NCI-H1694 (cell line): Measurements from ENCODE around the gene ARPC2.

Source experiments
- DNase-seq: peaks from one replicate; lab custom pipeline; 2025; lab: John Stamatoyannopoulos, UW

Gene ARPC2

DNA sequence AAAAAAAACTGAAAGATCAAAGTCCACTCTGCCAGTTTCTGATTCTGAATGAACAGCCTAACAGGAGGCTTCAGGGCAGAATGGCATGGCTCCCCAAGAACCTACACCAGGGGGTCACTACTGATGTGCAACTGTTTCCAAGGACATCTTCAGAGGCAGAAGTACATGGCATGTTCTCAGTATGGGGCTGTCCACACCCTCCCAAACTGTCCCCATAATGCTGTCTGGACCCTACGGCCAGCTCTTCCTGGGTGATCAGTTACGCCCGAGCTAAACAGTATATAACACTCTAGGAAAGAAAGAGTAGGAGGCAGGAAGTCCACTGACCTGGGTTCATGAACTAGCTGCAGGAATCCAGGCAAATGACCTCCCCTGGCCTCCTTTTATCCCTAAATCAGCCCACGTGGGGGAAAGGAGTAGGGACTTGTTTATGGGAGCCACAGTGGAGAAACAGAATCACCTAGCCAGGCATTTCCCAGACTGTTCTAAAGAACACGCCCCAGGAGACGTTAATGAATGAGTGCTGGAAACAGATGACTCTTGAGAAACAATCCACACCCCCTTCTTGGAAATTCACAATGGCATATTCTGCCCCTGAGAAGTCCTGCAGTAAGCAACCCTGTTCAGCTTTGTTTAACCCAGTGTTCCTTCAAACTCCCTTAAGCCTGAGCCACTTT lies 72.8 kb downstream of the ARPC2 start:
- DNase-seq = no peak

DNA sequence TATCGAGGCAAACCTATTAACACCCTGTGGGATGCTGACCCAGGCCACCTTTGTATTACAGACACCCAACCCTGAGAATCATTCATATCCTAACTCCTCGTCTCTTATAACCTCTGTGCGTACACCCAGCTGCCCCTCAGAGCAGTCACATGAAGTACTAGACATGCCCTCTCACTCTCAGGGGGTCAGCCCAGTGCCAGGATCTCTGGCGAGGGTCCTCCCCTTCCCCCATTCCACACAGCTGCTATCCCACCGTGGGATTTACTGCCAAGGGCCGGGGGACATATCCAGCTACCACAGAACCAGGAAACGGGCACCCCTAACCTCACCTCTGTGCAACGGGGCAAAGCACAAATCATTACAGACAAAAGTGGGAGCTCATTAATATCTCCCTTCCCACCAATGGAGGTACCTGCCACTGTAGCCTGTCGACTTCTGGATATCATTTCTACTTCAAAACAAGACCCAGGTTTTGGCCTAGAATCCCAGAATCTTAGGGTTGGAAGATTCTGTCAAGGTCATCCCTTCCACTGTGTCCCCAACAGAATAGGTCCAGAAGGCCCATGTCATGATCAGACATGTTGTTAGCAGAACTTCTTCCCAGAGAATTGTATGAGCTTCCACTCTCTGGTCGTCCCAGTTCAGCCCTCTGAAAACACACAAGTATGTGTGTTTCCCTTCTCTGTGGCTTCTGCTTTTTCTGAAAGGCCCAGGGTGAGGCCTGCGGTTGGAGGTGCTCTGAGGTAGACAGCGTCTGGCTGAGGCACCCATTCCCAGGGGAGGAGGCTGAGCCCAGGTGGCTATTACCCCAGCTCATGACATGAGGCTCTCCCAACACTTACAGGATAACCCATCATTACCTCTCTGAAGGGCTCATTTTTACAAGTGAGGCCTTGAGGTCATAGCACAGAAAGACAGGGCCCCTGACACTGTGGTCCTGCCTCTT lies 73.6 kb downstream of the ARPC2 start:
- no peak for DNase-seq

DNA sequence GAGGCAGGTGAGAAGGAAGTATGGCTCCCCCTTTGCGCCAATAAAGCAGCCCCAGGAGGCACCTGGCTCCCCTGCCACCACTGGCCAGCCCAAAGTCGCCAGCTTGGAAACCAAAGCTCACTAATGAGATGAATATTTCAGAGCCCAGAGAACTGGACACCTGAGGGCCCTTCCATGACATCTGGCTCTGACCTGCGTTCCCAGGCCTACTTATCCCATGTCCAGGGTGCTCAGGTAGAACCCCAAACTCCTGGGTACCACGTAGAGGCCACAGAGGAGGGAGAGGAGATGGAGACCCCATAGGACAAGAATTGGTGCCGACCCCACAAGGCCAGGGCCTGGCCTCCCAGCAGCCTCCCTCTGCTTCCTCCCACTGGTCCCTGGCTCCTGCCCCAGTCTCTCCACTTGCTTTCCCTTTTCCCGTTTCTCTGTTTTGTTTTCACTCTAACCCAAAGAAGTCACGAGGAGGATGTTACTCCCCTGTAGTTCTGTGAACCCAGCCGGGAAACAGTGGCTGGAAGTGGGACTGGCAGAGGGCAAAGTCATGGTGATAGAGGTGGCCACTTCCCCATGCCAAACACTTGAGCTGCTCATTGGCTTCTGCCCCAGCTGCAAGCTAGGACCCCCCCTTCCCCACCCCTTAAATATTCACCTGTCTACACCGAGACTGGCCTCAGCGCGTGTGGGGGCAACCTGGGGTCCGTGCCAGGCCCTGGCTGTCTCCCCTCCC lies 74.5 kb downstream of the ARPC2 start:
- DNase-seq = no peak

DNA sequence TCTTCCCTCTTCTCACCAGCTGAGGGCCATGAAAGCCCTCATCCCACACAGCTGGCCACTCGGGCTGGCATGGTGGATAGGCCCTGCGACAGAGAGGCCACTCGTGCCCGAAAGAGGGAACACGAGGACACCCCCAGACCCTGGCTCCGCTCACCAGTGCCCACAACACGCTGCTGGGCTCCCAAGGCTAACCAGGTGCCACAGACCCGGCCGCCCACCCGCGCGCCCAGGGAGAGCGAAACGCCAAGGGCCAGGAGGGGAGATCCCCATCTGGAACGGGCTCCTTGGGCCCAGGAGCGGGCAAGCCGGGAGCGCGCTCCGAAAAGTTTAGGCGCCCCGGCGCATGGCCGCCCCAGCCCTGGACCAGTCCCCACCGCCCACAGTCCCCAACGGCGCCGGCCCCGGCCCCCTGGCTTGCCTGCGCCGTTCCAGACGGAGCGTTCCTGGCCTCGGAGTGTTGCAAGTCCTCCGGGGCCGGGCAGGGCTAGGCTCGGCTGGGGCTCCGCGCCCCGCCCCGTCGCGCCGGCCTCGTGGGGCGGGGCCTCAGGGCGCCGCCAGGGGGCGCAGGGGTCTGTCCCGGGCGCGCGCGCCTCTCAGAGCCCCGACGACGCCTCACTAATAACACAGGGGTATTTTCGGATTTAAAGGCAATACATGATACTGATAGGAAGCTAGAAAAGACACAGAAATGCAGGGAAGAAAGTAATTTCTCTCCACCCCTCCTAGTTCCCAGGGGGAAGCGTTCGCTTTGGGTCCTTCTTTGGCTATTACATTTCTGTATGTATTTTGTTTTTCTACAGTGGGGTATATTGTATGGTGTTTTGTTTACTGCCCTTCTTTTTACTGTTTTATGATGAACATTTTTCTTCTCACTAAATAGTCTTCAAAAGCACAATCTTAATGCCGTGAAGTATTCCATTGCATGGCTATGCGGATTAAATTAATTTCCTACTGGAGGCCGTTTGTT lies 75.3 kb downstream of the ARPC2 start, which contains the start of gene TMBIM1:
Gene TMBIM1 (minus strand): TSS at position 456 of the 967 bp plus-strand sequence. CDS start 10,362 bp downstream, outside the sequence.
- DNase-seq = no peak

DNA sequence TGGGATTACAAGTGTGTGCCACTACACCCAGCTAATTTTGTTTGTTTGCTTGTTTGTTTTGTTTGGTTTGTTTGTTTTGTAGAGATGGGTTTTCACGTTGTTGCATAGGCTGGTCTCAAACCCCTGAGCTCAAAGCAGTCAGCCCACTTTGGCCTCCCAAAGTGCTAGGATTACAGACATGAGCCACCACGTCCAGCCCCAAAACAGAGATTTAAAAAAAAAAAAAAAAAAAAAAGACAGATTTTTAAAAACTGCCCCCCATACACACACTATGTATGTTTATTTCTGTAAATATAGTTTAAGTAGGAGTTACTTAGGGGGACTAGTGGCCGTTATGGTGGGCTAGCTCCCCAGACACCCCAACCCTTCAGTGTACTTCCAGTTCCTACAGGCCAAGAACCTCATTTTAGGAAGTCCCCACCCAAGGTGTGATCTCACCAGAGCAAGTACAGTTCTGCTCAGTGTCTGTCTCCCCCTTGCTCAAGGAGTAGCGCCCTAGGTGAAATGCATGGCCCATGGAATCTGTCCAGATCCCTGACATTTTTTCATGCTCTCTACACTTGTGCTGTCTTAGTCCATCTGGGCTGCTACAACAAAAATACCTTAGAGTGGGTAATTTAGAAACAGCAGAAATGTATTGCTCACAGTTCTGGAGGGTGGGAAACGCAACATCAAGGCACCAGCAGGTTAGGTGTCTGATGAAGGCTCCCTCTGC lies 76.9 kb downstream of the ARPC2 start:
- DNase-seq = no peak

DNA sequence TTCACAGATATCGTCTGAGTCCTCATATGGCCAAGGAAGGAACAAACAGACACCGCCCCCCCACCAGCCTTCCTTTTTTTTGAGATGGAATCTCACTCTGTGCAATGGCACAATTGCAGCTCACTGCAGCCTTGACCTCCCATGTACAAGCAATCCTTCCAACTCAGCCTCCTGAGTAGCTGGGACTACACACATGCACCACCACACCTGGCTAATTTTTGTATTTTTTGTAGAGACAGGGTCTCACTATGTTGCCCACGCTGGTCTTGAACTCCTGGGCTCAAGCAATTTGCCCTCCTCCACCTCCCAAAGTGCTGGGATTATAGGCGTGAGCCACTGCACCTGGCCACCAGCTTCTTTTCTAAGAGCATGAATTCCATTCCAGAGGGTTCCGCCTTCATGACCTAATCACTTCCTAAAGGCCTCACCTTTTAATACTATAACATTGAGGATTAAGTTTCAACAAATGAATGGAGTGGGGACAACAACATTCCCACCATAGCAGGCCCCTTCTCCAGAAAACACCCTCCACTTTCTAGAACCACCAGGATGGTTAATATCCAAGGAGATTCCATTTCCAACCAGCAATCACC lies 77.5 kb downstream of the ARPC2 start:
- DNase-seq = no peak

DNA sequence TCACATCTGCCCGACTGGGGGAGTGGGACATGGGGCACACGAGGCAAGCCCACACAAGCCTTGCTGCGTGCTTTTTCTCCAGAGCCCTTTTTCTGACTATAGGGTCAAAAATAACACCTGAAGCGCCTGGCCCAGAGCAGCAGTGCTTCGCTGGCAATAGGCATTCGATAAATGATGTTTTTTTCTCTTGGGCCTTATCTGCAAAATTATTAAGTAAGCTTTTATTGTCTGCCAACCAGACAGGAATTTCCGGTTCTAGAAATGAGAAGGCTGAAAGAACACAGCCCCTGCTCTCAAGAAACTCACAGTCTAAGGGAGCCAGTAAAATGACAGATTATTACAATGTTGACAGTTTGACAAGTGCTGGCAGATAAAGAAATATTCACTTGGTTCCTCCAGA lies 78.0 kb downstream of the ARPC2 start:
- DNase-seq = no peak

DNA sequence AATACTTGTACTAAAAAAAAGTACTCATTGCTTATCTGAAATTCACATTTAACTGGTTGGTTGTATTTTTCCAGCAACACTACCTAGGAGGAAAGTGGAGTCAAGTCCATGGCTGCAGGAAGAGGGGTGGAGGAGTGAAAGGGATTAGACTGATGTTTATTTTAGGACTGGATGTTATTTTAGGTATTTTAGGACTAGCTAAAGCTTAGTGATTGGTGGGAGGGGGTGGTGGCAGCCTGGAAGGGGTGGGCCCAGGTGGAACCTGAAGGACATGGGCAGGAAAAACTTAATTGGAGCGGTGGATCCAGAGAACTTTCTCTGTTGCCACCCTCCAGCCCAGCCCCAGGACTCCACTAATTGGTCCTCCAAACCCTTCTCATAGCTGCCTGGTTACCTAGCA lies 79.2 kb downstream of the ARPC2 start:
- DNase-seq = no peak

DNA sequence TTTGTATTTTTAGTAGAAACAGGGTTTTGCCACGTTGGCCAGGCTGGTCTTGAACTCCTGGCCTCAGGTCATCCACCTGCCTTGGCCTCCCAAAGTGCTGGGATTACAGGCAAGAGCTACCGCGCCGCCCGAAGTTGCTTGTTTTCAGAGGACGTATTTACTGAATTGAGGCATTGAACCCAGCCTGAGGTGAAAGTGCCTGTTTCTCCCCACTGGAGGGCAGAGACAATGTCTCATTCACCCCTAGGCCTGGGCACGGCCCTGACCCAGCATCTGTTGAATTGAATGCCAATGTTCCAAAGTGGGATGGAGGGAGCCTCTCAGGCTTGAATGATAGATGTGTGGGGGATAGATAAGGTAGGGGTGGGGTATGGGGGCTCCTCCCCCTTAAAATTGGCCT lies 79.9 kb downstream of the ARPC2 start:
- DNase-seq = no peak

DNA sequence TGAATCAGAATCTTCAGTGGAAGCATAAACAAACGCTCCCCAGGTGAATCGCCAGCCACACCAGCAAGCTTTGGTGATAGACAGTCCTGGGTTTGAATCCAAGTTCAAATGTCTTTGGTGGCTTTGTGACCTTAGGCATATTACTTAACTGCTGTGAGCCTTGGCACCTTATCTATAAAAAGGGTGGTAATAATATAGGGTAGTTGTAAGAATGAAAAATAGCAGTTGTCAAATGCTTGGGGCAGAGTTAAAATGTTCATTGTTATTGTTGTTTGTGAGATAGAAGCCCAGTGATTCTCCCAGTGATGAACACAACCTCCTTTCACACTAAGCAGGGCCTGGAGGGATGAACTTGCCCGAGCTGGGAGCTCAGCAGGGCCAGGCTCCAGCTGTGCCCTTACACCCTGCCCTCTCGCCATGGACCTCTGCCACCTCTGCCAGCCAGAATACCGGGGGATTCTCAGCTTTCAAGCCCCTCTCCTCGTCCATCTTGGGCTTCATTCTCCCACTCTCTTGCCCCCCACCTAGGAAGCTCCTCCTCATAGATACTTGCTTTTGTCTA lies 81.4 kb downstream of the ARPC2 start:
- no peak for DNase-seq

DNA sequence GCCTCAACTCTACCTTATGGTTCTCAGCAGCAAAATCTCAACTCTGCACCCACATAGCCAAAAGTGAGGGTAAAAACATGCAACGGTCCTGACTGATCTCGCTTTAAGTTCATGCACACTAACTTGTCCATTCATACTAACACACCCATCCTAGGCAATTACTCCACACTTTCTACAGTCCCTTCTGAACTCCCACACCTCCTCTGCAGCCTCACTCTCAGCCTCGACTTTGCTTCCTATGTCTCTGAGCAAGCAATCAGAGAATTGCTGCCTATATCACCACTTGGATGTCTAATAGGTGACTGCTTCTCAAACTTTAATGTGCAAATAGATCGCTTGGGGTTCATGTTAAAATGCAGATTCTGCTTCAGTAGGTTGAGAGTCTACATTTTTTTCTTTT lies 83.2 kb downstream of the ARPC2 start:
- DNase-seq = no peak

DNA sequence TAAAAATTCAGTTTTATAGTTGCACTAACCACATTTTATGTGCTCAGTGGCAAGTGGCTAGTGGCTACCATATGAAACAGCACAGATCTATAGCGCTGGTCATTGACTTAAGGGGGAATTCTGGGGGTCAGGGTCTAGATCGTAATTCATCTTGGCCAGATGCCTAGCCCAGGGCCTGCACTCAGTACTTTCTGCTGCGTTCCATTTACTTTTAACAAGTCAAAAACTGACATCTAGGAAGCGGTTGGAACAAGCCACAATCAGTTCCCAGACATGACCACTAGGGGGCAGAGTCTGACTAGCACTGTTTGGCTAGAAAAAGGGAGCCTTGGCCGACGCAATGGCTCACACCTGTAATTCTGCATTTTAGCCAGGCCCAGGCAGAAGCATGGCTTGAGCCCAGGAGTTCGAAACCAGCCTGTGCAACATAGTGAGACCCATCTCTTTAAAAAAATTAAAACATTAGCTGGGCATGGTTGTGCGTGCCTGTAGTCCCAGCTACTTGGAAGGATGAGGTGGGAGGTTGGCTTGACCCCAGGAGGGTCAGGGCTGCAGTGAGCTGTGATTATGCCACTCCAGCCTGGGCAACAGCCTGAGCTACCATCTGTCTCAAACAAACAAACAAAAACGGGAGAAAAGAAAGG lies 84.3 kb downstream of the ARPC2 start:
- DNase-seq = peak; percentile 90
